Uterus (tissue), 4 donors: ENCODE results near the gene ZNF17. TPM values are rescaled to one million over a fixed set of nuclear protein-coding genes. Genes with fewer than 3 reads are reported as not detected.
"Not testable (repeated sequence)": the region's sequence is repeated elsewhere in the genome, so short reads cannot be mapped to it uniquely, and the experiment has no call there.

ENCODE experiments used
- DNase-seq, 2 donors: peaks; one replicate each; pipeline ENCODE4 v3.0.0-alpha.2; 2019 to 2020
- H3K27ac ChIP-seq, 2 donors: fragments of 200-600 bp; sonication (generic); 1 replicate in 1 of 2; 2 replicates in 1 of 2; pipeline ENCODE4 v1.5.1; 2016 to 2018
- H3K27me3 ChIP-seq, 2 donors: fragments of 200-600 bp; sonication (generic); one replicate each; pipeline ENCODE4 v1.5.1; 2018 to 2019; ENCODE audit warnings: control low read depth in 1 of 2
- H3K36me3 ChIP-seq, 2 donors: fragments of 200-600 bp; sonication (generic); one replicate each; pipeline ENCODE4 v1.5.1; 2019; ENCODE audit warnings: control low read depth in 1 of 2
- H3K4me1 ChIP-seq, 2 donors: fragments of 200-600 bp; sonication (generic); one replicate each; pipeline ENCODE4 v1.5.1; 2018 to 2019; ENCODE audit warnings: control low read depth in 1 of 2
- H3K4me3 ChIP-seq, 2 donors: fragments of 200-600 bp; sonication (generic); 1 replicate in 1 of 2; 2 replicates in 1 of 2; pipeline ENCODE4 v1.5.1; 2018 to 2019; ENCODE audit warnings: mild to moderate bottlenecking in 1 of 2
- H3K9me3 ChIP-seq, 2 donors: fragments of 200-600 bp; sonication (generic); one replicate each; pipeline ENCODE4 v1.5.1; 2019; ENCODE audit warnings: control low read depth in 1 of 2
- POLR2A ChIP-seq, 2 donors: fragments of 450-650 bp; IDR thresholded peaks; one replicate each; pipeline ENCODE4 v1.6.1; 2016; ENCODE audit warnings: antibody characterized with exemption in 2 of 2, mild to moderate bottlenecking in 1 of 2, moderate library complexity in 1 of 2
- intact Hi-C: fragments of 100-400 bp; cut with DNase I; formaldehyde crosslinking; loops from one replicate; pipeline ENCODE4 v1.15.1; 2023; ENCODE audit warnings: low total_unique reads
- total RNA-seq, 4 donors: library from RNA; depleted of rRNA in 3 of 4; stranded (reverse); fragments of >200 nt in 3 of 4; gene quantifications; one replicate each; pipeline versions ENCODE4 v1.1.0 to v1.2.4, GENCODE V29; 2014 to 2023
- TF ChIP-seq, protein P1 (sequence below), 4 experiments: fragments of 200-600 bp in 2 of 4; fragments of 450-650 bp in 2 of 4; sonication (generic) in 2 of 4; IDR thresholded peaks; one replicate each; pipeline ENCODE4 v1.5.1; 2016 to 2019; ENCODE audit warnings: antibody characterized with exemption in 4 of 4, mild to moderate bottlenecking in 2 of 4, moderate library complexity in 1 of 4
- donor health status: DM: yes; HTN: yes; CAD: no.

The ZNF17 gene
- total RNA-seq, 4 donors from 2014 or later = 14.9 to 41.6 (median 18.9) TPM

DNA sequence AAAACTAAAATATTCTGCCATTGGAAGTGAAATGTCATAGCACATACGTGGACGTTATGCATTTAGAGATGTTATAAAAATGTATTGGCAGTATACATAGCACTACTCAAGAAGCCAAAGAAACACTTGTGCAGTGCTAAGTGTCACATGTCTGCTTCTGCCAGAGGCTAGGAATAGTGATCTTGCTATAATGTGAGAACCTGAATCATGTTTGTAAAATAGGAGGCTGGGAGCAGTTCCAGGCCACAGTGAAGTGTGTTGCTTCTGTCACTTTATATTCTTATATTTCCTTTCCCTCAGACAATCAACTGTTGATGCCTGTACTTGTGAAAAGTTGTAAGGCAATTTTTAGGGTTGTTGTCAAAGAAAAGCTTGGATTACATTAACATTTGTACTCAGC is 44.2 kb upstream of the ZNF17 start:
- no peaks in the 10 kb centered on the region for H3K36me3 ChIP-seq
- intact Hi-C loops = no loop called here
- TF ChIP-seq, protein P1, sequence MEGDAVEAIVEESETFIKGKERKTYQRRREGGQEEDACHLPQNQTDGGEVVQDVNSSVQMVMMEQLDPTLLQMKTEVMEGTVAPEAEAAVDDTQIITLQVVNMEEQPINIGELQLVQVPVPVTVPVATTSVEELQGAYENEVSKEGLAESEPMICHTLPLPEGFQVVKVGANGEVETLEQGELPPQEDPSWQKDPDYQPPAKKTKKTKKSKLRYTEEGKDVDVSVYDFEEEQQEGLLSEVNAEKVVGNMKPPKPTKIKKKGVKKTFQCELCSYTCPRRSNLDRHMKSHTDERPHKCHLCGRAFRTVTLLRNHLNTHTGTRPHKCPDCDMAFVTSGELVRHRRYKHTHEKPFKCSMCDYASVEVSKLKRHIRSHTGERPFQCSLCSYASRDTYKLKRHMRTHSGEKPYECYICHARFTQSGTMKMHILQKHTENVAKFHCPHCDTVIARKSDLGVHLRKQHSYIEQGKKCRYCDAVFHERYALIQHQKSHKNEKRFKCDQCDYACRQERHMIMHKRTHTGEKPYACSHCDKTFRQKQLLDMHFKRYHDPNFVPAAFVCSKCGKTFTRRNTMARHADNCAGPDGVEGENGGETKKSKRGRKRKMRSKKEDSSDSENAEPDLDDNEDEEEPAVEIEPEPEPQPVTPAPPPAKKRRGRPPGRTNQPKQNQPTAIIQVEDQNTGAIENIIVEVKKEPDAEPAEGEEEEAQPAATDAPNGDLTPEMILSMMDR (IDR thresholded peaks at IDR 0.05) = no peak
- TF ChIP-seq POLR2A (IDR thresholded peaks at IDR 0.05) = no peak
- H3K4me3 ChIP-seq = no peak overlapping the region
- H3K27ac ChIP-seq = no peak overlapping the region
- no peak for DNase-seq
- H3K27me3 ChIP-seq = no peaks in the 10 kb centered on the region
- peaks cover 0 to 13% of the 10 kb centered on the region in 2 donors for H3K9me3 ChIP-seq
- no peaks in the 10 kb centered on the region for H3K4me1 ChIP-seq

DNA sequence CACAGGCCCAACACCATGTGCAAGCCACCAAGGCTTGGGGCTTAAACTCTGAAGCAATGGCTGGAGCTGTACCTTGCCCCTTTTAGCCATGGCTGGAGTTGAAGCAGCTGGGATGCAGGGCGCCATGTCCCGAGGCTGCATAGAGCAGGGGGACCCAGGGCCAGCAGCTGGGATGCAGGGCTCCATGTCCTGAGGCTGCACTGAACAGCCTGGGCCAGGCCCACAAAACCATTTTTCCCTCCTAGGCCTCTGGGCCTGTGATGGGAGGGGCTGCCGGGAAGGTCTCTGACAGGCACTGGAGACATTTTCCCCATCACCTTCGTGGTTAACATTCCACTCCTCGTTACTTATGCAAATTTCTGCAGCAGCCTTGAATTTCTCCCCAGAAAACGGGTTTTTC is 36.8 kb upstream of the ZNF17 start:
- Histone ChIP-seq H3K4me3 (no peak overlapping the region), H3K9me3 (peaks cover 0 to 4% of the 10 kb centered on the region in 2 donors), H3K36me3 (no peaks in the 10 kb centered on the region), H3K27ac (no peak overlapping the region), H3K4me1 (no peaks in the 10 kb centered on the region), H3K27me3 (no peaks in the 10 kb centered on the region)
- TF ChIP-seq POLR2A (IDR thresholded peaks at IDR 0.05) = no peak
- TF ChIP-seq, protein P1 (IDR thresholded peaks at IDR 0.05) = no peak
- intact Hi-C loops = no loop called here
- DNase-seq = no peak

GRCh38 chr19:57374647-57375046 is 36.3 kb upstream of the ZNF17 start:
- intact Hi-C loops, H3K9me3 ChIP-seq, H3K27me3 ChIP-seq, H3K36me3 ChIP-seq, H3K4me1 ChIP-seq, H3K4me3 ChIP-seq, DNase-seq, H3K27ac ChIP-seq: not testable (repeated sequence)

DNA sequence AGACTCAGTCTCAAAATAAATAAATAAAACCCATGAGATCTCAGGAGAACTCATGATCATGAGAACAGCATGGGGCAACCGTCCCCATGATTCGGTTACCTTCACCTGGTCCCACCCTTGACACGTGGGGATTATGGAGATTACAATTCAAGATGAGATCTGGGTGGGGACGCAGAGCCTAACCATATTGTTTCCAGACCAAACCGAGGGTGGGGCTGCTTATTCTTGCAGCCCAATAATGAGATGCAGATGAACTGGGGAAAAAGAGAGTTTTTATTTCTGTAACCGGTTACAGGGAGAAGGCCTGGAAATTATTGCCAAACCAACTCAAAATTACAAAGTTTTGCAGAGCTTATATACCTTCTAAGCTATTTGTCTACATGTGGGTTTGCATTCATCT is 34.8 kb upstream of the ZNF17 start:
- intact Hi-C loops = no loop called here

GRCh38 chr19:57377498-57378146 is 33.3 kb upstream of the ZNF17 start:
- no peaks in the 10 kb centered on the region for H3K4me1 ChIP-seq
- no peak for TF ChIP-seq POLR2A (IDR thresholded peaks at IDR 0.05)
- TF ChIP-seq, protein P1 (IDR thresholded peaks at IDR 0.05) = no peak
- no peak for DNase-seq
- no peak overlapping the region for H3K4me3 ChIP-seq
- peaks cover 0 to 11% of the 10 kb centered on the region in 2 donors for H3K9me3 ChIP-seq
- intact Hi-C loops = no loop called here
- H3K27me3 ChIP-seq = no peaks in the 10 kb centered on the region
- H3K27ac ChIP-seq = no peak overlapping the region
- H3K36me3 ChIP-seq = no peaks in the 10 kb centered on the region

More for the DNA sequence above, 34.8 kb upstream of the ZNF17 start:
- DNase-seq = no peak
- H3K36me3 ChIP-seq = no peaks in the 10 kb centered on the region
- H3K27ac ChIP-seq = no peak overlapping the region
- TF ChIP-seq, protein P1 (IDR thresholded peaks at IDR 0.05) = no peak
- TF ChIP-seq POLR2A (IDR thresholded peaks at IDR 0.05) = no peak
- no peaks in the 10 kb centered on the region for H3K4me1 ChIP-seq
- H3K4me3 ChIP-seq = no peak overlapping the region
- H3K27me3 ChIP-seq = no peaks in the 10 kb centered on the region
- H3K9me3 ChIP-seq = peaks cover 0 to 11% of the 10 kb centered on the region in 2 donors

- Histone ChIP-seq H3K4me1 (no peaks in the 10 kb centered on the region), H3K4me3 (no peak overlapping the region), H3K9me3 (peaks cover 0 to 11% of the 10 kb centered on the region in 2 donors), H3K36me3 (no peaks in the 10 kb centered on the region), H3K27ac (no peak overlapping the region), H3K27me3 (no peaks in the 10 kb centered on the region)
- intact Hi-C loops = no loop called here
- TF ChIP-seq, protein P1 (IDR thresholded peaks at IDR 0.05) = no peak
- TF ChIP-seq POLR2A (IDR thresholded peaks at IDR 0.05) = no peak
- no peak for DNase-seq
Observed at GRCh38 chr19:57380923-57381322, 30.0 kb upstream of the ZNF17 start.
